Neural progenitor cell (in vitro differentiated cells): ENCODE data around the gene FHOD3. TPM values are rescaled to one million over a fixed set of nuclear protein-coding genes. Genes with fewer than 3 reads are reported as not detected.

ENCODE experiments used
- DNase-seq: peaks from one replicate; pipeline ENCODE4 v3.0.0-alpha.2; 2016; ENCODE audit warnings: low spot score
- H2AFZ ChIP-seq: fragments of 200-600 bp; sonication (generic); replicated peaks from 2 replicates; pipeline ENCODE4 v1.6.1; 2016; ENCODE audit warnings: antibody characterized with exemption
- H3F3A ChIP-seq: fragments of 200-600 bp; sonication (generic); 2 replicates; pipeline ENCODE4 v1.6.1; 2016; ENCODE audit warnings: antibody characterized with exemption, low read depth
- H3K27ac ChIP-seq: fragments of 200-600 bp; sonication (generic); 2 replicates; pipeline ENCODE4 v1.5.1; 2016; ENCODE audit warnings: mild to moderate bottlenecking
- H3K27me3 ChIP-seq: fragments of 200-600 bp; sonication (generic); 2 replicates; pipeline ENCODE4 v1.6.1; 2016; ENCODE audit warnings: mild to moderate bottlenecking, moderate library complexity
- H3K36me3 ChIP-seq: fragments of 200-600 bp; sonication (generic); 2 replicates; pipeline ENCODE4 v1.5.1; 2016
- H3K4me1 ChIP-seq: fragments of 200-600 bp; sonication (generic); 2 replicates; pipeline ENCODE4 v1.6.1; 2016; ENCODE audit warnings: mixed run types
- H3K4me2 ChIP-seq: fragments of 200-600 bp; sonication (generic); 2 replicates; pipeline ENCODE4 v1.6.1; 2016
- H3K4me3 ChIP-seq: fragments of 200-600 bp; sonication (generic); 2 replicates; pipeline ENCODE4 v1.5.1; 2016
- H3K79me2 ChIP-seq: fragments of 200-600 bp; sonication (generic); 2 replicates; pipeline ENCODE4 v1.6.1; 2016; ENCODE audit warnings: low read depth
- H3K9ac ChIP-seq: fragments of 200-600 bp; sonication (generic); 2 replicates; pipeline ENCODE4 v1.6.1; 2016
- H3K9me3 ChIP-seq: fragments of 200-600 bp; sonication (generic); 2 replicates; pipeline ENCODE4 v1.5.1; 2016; ENCODE audit warnings: low read depth
- H4K20me1 ChIP-seq: fragments of 200-600 bp; sonication (generic); 2 replicates; pipeline ENCODE4 v1.6.1; 2016; ENCODE audit warnings: low read depth
- H3K27ac Mint-ChIP-seq: 3 replicates; pipeline ENCODE4 v1.8.0; 2021; ENCODE audit warnings: mixed read lengths
- H3K27me3 Mint-ChIP-seq: 2 replicates; pipeline ENCODE4 v1.8.0; 2022; ENCODE audit warnings: low read depth, mild to moderate bottlenecking, inconsistent platforms, moderate library complexity, mixed read lengths; ENCODE audit not compliant: insufficient read depth
- H3K36me3 Mint-ChIP-seq: 3 replicates; pipeline ENCODE4 v1.8.0; 2021; ENCODE audit warnings: mixed read lengths
- H3K4me1 Mint-ChIP-seq: 3 replicates; pipeline ENCODE4 v1.8.0; 2021; ENCODE audit warnings: mixed read lengths
- H3K4me3 Mint-ChIP-seq: 3 replicates; pipeline ENCODE4 v1.8.0; 2021; ENCODE audit warnings: mild to moderate bottlenecking, moderate library complexity, mixed read lengths
- H3K9me3 Mint-ChIP-seq: 3 replicates; pipeline ENCODE4 v1.8.0; 2020; ENCODE audit warnings: mixed read lengths
- EZH2 ChIP-seq: fragments of 200-600 bp; sonication (generic); IDR thresholded peaks from 2 replicates; pipeline ENCODE4 v1.6.1; 2017; ENCODE audit warnings: antibody characterized with exemption, mild to moderate bottlenecking, moderate library complexity
- EZH2phosphoT487 ChIP-seq: fragments of 200-600 bp; sonication (generic); IDR thresholded peaks from 2 replicates; pipeline ENCODE4 v1.6.1; 2017; ENCODE audit warnings: antibody characterized with exemption
- total RNA-seq: library from RNA; depleted of rRNA; stranded (reverse); fragments of >200 nt; gene quantifications from 2 replicates; pipeline ENCODE4 v1.2.3, GENCODE V29; 2015; ENCODE audit warnings: low replicate concordance
- TF ChIP-seq, protein P1 (sequence below): fragments of 200-600 bp; sonication (generic); IDR thresholded peaks from 2 replicates; pipeline ENCODE4 v1.5.1; 2017; ENCODE audit warnings: antibody characterized with exemption, mild to moderate bottlenecking

FHOD3 gene
- total RNA-seq, 1 donor from 2014 or later = 69.7 TPM

DNA sequence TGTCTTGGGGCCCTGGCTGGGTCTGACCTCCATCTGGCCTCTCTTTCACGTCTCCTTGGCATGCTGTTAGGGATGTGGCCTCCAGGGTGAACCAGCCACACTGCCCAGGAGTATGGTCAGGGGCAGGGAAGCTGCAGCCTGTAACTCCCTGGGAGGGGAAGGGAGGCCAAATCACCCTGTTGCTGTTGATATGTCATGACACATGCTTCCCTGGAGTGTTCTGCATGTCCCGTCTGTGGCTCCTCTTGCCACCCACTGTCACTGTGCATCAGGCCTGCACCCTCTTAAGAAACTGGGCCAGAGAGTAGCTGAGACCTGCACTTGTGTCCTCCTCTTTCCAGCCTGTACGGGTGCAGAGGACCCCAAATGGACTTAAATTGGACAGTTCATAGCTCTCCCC, 221.3 kb downstream of the FHOD3 start:
- no peak for DNase-seq
- Mint-ChIP-seq H3K27me3 (peaks cover 5% of the 10 kb centered on the region), H3K36me3 (peaks cover 25% of the 10 kb centered on the region), H3K4me3 (no peak overlapping the region), H3K9me3 (no peaks in the 10 kb centered on the region), H3K27ac (peak overlapping the region; percentile 64), H3K4me1 (peaks cover 32% of the 10 kb centered on the region)
- H3K36me3 ChIP-seq = peaks cover 4% of the 10 kb centered on the region
- peaks cover 19% of the 10 kb centered on the region for H3F3A ChIP-seq
- peaks cover 44% of the 10 kb centered on the region for H3K4me1 ChIP-seq
- no peaks in the 10 kb centered on the region for H3K9me3 ChIP-seq
- H2AFZ ChIP-seq = no peak overlapping the region
- no peaks in the 10 kb centered on the region for H3K27me3 ChIP-seq
- no peak overlapping the region for H3K27ac ChIP-seq
- no peak overlapping the region for H3K4me2 ChIP-seq
- no peak overlapping the region for H3K4me3 ChIP-seq
- peaks cover 8% of the 10 kb centered on the region for H4K20me1 ChIP-seq
- peaks cover 72% of the 10 kb centered on the region for H3K79me2 ChIP-seq
- TF ChIP-seq EZH2phosphoT487 (no peak), EZH2 (no peak)
- TF ChIP-seq, protein P1, sequence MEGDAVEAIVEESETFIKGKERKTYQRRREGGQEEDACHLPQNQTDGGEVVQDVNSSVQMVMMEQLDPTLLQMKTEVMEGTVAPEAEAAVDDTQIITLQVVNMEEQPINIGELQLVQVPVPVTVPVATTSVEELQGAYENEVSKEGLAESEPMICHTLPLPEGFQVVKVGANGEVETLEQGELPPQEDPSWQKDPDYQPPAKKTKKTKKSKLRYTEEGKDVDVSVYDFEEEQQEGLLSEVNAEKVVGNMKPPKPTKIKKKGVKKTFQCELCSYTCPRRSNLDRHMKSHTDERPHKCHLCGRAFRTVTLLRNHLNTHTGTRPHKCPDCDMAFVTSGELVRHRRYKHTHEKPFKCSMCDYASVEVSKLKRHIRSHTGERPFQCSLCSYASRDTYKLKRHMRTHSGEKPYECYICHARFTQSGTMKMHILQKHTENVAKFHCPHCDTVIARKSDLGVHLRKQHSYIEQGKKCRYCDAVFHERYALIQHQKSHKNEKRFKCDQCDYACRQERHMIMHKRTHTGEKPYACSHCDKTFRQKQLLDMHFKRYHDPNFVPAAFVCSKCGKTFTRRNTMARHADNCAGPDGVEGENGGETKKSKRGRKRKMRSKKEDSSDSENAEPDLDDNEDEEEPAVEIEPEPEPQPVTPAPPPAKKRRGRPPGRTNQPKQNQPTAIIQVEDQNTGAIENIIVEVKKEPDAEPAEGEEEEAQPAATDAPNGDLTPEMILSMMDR = no peak
- no peak overlapping the region for H3K9ac ChIP-seq

DNA sequence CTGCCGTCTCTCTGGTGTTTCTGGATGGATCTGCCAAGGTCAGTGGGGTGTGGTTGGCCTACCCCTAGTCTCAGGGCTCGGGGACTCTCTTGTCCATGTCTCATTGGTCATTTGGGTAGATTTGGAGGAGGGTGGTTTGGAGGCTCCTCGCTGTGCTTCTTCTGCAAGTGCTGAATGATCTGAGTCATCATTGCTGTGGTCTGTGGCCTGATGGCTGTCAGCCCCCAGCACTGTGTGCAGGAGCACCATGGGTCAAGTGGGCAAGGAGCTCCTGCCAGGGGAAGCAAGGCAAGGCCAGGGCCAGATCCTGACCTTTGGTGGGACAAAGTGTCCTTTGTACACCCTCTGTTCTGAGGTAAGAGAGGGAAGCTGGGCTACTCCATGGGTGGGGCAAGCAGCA, 221.8 kb downstream of the FHOD3 start:
- DNase-seq = no peak
- peaks cover 4% of the 10 kb centered on the region for H3K36me3 ChIP-seq
- peaks cover 8% of the 10 kb centered on the region for H4K20me1 ChIP-seq
- H3K4me2 ChIP-seq = no peak overlapping the region
- H3K9me3 Mint-ChIP-seq = no peaks in the 10 kb centered on the region
- peaks cover 30% of the 10 kb centered on the region for H3K4me1 Mint-ChIP-seq
- H3K79me2 ChIP-seq = peaks cover 73% of the 10 kb centered on the region
- H3K4me3 ChIP-seq = no peak overlapping the region
- peaks cover 5% of the 10 kb centered on the region for H3K27me3 Mint-ChIP-seq
- H3F3A ChIP-seq = peaks cover 15% of the 10 kb centered on the region
- peaks cover 44% of the 10 kb centered on the region for H3K4me1 ChIP-seq
- TF ChIP-seq EZH2 (no peak), EZH2phosphoT487 (no peak)
- no peak overlapping the region for H3K9ac ChIP-seq
- H3K27ac ChIP-seq = no peak overlapping the region
- H3K36me3 Mint-ChIP-seq = peaks cover 25% of the 10 kb centered on the region
- H3K27me3 ChIP-seq = no peaks in the 10 kb centered on the region
- H2AFZ ChIP-seq = no peak overlapping the region
- H3K27ac Mint-ChIP-seq = no peak overlapping the region
- no peak overlapping the region for H3K4me3 Mint-ChIP-seq
- no peaks in the 10 kb centered on the region for H3K9me3 ChIP-seq

DNA sequence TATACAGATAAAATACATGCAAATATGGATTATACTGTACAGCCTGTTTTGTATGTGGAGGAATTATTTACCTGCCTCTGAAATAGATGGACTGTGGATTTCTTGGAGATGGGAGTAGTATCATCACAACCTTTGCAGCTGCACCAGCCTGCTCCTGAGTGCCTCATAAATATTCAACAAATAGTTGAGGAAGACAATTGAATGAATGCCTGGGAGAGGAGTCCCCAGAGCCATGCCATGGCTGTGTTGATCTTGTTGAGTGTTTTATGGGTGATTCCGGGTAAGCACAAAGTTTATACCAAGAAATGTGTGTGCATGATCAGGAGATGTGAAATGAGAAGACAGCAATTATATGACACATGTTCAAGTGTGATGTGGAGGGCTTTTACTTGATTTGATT, 225.0 kb downstream of the FHOD3 start:
- Histone ChIP-seq H3K79me2 (peaks cover 50% of the 10 kb centered on the region), H2AFZ (no peak overlapping the region), H4K20me1 (peaks cover 8% of the 10 kb centered on the region), H3K27me3 (no peaks in the 10 kb centered on the region), H3K4me3 (no peak overlapping the region), H3K4me2 (no peak overlapping the region), H3K27ac (no peak overlapping the region), H3F3A (no peaks in the 10 kb centered on the region), H3K9ac (no peak overlapping the region), H3K9me3 (no peaks in the 10 kb centered on the region), H3K36me3 (peaks cover 4% of the 10 kb centered on the region), H3K4me1 (peaks cover 23% of the 10 kb centered on the region)
- TF ChIP-seq EZH2 = no peak
- TF ChIP-seq, protein P1 = no peak
- Mint-ChIP-seq H3K4me1 (peaks cover 15% of the 10 kb centered on the region), H3K27ac (no peak overlapping the region), H3K27me3 (peaks cover 3% of the 10 kb centered on the region), H3K4me3 (no peak overlapping the region), H3K9me3 (no peaks in the 10 kb centered on the region), H3K36me3 (peaks cover 32% of the 10 kb centered on the region)
- peak; percentile 34 for DNase-seq

DNA sequence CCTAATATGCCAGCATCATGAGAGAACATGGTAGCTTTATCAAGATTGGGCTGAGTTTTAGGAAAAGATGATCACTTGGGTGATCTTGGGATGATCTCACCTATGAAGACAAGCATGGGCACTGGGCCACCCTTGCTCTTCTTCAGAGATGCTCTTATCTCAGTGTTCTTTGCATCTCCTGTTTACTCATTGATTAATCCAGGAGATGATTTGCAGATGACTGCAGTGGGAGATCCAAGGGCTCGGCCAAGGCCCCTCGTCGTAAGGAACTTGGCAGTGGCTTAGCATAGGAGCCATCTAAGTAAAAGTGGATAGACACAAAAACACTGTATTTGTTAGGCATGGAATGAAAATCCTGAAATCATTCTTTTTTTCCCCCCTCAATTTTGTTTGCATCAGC, 228.4 kb downstream of the FHOD3 start:
- Histone ChIP-seq H3K36me3 (no peaks in the 10 kb centered on the region), H2AFZ (no peak overlapping the region), H3K79me2 (peaks cover 41% of the 10 kb centered on the region), H3K4me2 (no peak overlapping the region), H3K9me3 (no peaks in the 10 kb centered on the region), H3K27me3 (no peaks in the 10 kb centered on the region), H4K20me1 (peaks cover 4% of the 10 kb centered on the region), H3F3A (peaks cover 5% of the 10 kb centered on the region), H3K9ac (no peak overlapping the region), H3K4me3 (no peak overlapping the region), H3K4me1 (peaks cover 20% of the 10 kb centered on the region), H3K27ac (no peak overlapping the region)
- no peak for DNase-seq
- peaks cover 3% of the 10 kb centered on the region for H3K9me3 Mint-ChIP-seq
- TF ChIP-seq EZH2phosphoT487 = no peak
- TF ChIP-seq, protein P1 = no peak
- TF ChIP-seq EZH2 = no peak
- peaks cover 47% of the 10 kb centered on the region for H3K36me3 Mint-ChIP-seq
- H3K4me3 Mint-ChIP-seq = no peak overlapping the region
- H3K27me3 Mint-ChIP-seq = no peaks in the 10 kb centered on the region
- H3K27ac Mint-ChIP-seq = no peak overlapping the region
- peaks cover 19% of the 10 kb centered on the region for H3K4me1 Mint-ChIP-seq
